HL-60 (cell line): ENCODE measurements around the gene ABCA4.

Experiments
- POLR2AphosphoS5 ChIP-seq: IDR thresholded peaks from 2 replicates; pipeline ENCODE4 v1.6.1; 2012; ENCODE audit warnings: low read depth
- SPI1 ChIP-seq: IDR thresholded peaks from 2 replicates; pipeline ENCODE4 v1.6.1; 2012; ENCODE audit warnings: low read depth, mild to moderate bottlenecking, borderline replicate concordance
- TF ChIP-seq, protein P1 (sequence below): IDR thresholded peaks from one replicate; pipeline ENCODE4 v1.5.1; 2011; ENCODE audit warnings: low read length, control low read depth, inconsistent platforms; ENCODE audit not compliant: insufficient read depth
- TF ChIP-seq, protein P2 (sequence below): IDR thresholded peaks from 2 replicates; pipeline ENCODE4 v1.6.1; 2012; ENCODE audit warnings: low read depth; ENCODE audit not compliant: insufficient replicate concordance

DNA sequence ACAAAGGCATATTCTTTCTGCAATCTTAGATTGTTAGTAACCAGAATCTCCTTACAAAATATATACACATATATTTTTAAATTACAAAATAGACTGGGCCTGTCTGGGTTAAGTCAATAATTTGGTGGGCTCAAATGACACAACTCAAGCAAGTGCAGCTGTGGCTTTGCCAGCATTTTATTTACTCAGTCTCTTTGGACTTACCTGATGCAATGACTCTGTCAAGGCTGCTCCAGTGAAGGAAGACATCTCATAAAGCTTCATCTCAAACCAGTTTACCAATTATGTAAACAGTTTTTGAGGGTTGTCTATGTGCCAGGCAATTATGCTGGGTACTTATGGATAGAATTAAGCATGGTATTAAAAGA, 22.8 kb upstream of the ABCA4 start:
- TF ChIP-seq, protein P1, sequence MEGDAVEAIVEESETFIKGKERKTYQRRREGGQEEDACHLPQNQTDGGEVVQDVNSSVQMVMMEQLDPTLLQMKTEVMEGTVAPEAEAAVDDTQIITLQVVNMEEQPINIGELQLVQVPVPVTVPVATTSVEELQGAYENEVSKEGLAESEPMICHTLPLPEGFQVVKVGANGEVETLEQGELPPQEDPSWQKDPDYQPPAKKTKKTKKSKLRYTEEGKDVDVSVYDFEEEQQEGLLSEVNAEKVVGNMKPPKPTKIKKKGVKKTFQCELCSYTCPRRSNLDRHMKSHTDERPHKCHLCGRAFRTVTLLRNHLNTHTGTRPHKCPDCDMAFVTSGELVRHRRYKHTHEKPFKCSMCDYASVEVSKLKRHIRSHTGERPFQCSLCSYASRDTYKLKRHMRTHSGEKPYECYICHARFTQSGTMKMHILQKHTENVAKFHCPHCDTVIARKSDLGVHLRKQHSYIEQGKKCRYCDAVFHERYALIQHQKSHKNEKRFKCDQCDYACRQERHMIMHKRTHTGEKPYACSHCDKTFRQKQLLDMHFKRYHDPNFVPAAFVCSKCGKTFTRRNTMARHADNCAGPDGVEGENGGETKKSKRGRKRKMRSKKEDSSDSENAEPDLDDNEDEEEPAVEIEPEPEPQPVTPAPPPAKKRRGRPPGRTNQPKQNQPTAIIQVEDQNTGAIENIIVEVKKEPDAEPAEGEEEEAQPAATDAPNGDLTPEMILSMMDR, result no peak
- TF ChIP-seq POLR2AphosphoS5 (no peak), SPI1 (no peak)
- TF ChIP-seq, protein P2, sequence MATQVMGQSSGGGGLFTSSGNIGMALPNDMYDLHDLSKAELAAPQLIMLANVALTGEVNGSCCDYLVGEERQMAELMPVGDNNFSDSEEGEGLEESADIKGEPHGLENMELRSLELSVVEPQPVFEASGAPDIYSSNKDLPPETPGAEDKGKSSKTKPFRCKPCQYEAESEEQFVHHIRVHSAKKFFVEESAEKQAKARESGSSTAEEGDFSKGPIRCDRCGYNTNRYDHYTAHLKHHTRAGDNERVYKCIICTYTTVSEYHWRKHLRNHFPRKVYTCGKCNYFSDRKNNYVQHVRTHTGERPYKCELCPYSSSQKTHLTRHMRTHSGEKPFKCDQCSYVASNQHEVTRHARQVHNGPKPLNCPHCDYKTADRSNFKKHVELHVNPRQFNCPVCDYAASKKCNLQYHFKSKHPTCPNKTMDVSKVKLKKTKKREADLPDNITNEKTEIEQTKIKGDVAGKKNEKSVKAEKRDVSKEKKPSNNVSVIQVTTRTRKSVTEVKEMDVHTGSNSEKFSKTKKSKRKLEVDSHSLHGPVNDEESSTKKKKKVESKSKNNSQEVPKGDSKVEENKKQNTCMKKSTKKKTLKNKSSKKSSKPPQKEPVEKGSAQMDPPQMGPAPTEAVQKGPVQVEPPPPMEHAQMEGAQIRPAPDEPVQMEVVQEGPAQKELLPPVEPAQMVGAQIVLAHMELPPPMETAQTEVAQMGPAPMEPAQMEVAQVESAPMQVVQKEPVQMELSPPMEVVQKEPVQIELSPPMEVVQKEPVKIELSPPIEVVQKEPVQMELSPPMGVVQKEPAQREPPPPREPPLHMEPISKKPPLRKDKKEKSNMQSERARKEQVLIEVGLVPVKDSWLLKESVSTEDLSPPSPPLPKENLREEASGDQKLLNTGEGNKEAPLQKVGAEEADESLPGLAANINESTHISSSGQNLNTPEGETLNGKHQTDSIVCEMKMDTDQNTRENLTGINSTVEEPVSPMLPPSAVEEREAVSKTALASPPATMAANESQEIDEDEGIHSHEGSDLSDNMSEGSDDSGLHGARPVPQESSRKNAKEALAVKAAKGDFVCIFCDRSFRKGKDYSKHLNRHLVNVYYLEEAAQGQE, result no peak
